ENCODE measurements around the gene GLIS1.

- no peak for TF ChIP-seq CTCF (IDR thresholded peaks at IDR 0.05)
- TF ChIP-seq POLR2A (IDR thresholded peaks at IDR 0.05): no peak
Measured at GRCh38 chr1:53553734-53554509, 185.0 kb downstream of the GLIS1 start.

Data from heart left ventricle (tissue), 13 donors.